H9 (cell line): Measurements from ENCODE around the gene CTNNA3. TPM values are rescaled to one million over a fixed set of nuclear protein-coding genes. Genes with fewer than 3 reads are reported as not detected.

ENCODE experiments used
- DNase-seq: peaks from one replicate; pipeline ENCODE4 v3.0.0-alpha.2; 2017
- H2AFZ ChIP-seq: one replicate; pipeline ENCODE4 v1.6.1; 2013; ENCODE audit warnings: mild to moderate bottlenecking, low read length, control low read depth, moderate library complexity
- H2AK5ac ChIP-seq: 2 replicates; pipeline ENCODE4 v1.6.1; 2013; ENCODE audit warnings: low read length, control low read depth, mixed read lengths; ENCODE audit not compliant: insufficient read length
- H2BK120ac ChIP-seq: one replicate; pipeline ENCODE4 v1.6.1; 2013; ENCODE audit warnings: low read depth, mild to moderate bottlenecking, low read length, control low read depth, inconsistent platforms; ENCODE audit not compliant: poor library complexity, severe bottlenecking
- H2BK12ac ChIP-seq: 2 replicates; pipeline ENCODE4 v1.6.1; 2013; ENCODE audit warnings: low read length, control low read depth, mixed read lengths, low read depth; ENCODE audit not compliant: insufficient read length
- H2BK15ac ChIP-seq: 2 replicates; pipeline ENCODE4 v1.6.1; 2013; ENCODE audit warnings: low read depth, low read length, control low read depth
- H2BK20ac ChIP-seq: one replicate; pipeline ENCODE4 v1.6.1; 2013; ENCODE audit warnings: low read depth, mild to moderate bottlenecking, low read length, control low read depth, inconsistent platforms; ENCODE audit not compliant: poor library complexity, severe bottlenecking
- H2BK5ac ChIP-seq: 2 replicates; pipeline ENCODE4 v1.6.1; 2013; ENCODE audit warnings: low read length, control low read depth, mixed read lengths; ENCODE audit not compliant: insufficient read length
- H3K14ac ChIP-seq: 2 replicates; pipeline ENCODE4 v1.6.1; 2013; ENCODE audit warnings: low read length, control low read depth; ENCODE audit not compliant: insufficient read depth
- H3K18ac ChIP-seq: 2 replicates; pipeline ENCODE4 v1.6.1; 2013; ENCODE audit warnings: low read depth, mild to moderate bottlenecking, mixed read lengths, low read length, control low read depth; ENCODE audit not compliant: insufficient read length
- H3K23ac ChIP-seq: 2 replicates; pipeline ENCODE4 v1.6.1; 2013; ENCODE audit warnings: low read length, control low read depth, mixed read lengths, low read depth; ENCODE audit not compliant: insufficient read length
- H3K23me2 ChIP-seq: 2 replicates; pipeline ENCODE4 v1.6.1; 2013; ENCODE audit warnings: low read depth, mild to moderate bottlenecking, mixed read lengths, low read length, control low read depth; ENCODE audit not compliant: insufficient read length, poor library complexity, severe bottlenecking
- H3K27ac ChIP-seq: 2 replicates; pipeline ENCODE4 v1.5.1; 2013; ENCODE audit warnings: low read length, control low read depth, mixed read lengths, low read depth; ENCODE audit not compliant: insufficient read length
- H3K27me3 ChIP-seq: 2 replicates; pipeline ENCODE4 v1.6.1; 2013; ENCODE audit warnings: low read length, control low read depth, inconsistent platforms; ENCODE audit not compliant: insufficient read depth
- H3K4ac ChIP-seq: 2 replicates; pipeline ENCODE4 v1.6.1; 2013; ENCODE audit warnings: low read depth, mild to moderate bottlenecking, control low read depth, inconsistent platforms, low read length, moderate library complexity
- H3K4me1 ChIP-seq: 2 replicates; pipeline ENCODE4 v1.6.1; 2013; ENCODE audit warnings: low read length, control low read depth, inconsistent platforms; ENCODE audit not compliant: insufficient read depth
- H3K4me2 ChIP-seq: 2 replicates; pipeline ENCODE4 v1.6.1; 2013; ENCODE audit warnings: low read length, control low read depth, mixed read lengths; ENCODE audit not compliant: insufficient read length, insufficient read depth
- H3K56ac ChIP-seq: 2 replicates; pipeline ENCODE4 v1.6.1; 2013; ENCODE audit warnings: low read depth, mild to moderate bottlenecking, mixed read lengths, low read length, control low read depth; ENCODE audit not compliant: insufficient read length
- H3K79me1 ChIP-seq: 2 replicates; pipeline ENCODE4 v1.6.1; 2013; ENCODE audit warnings: low read depth, mild to moderate bottlenecking, moderate library complexity, low read length, control low read depth, inconsistent platforms; ENCODE audit not compliant: insufficient read depth, poor library complexity, severe bottlenecking
- H3K79me2 ChIP-seq: 2 replicates; pipeline ENCODE4 v1.6.1; 2013; ENCODE audit warnings: low read length, control low read depth, inconsistent platforms; ENCODE audit not compliant: insufficient read depth
- H3K9ac ChIP-seq: 2 replicates; pipeline ENCODE4 v1.6.1; 2013; ENCODE audit warnings: low read length, control low read depth, mixed read lengths; ENCODE audit not compliant: insufficient read length; ENCODE audit errors: extremely low read depth
- H3K9me3 ChIP-seq: one replicate; pipeline ENCODE4 v1.6.1; 2013; ENCODE audit warnings: low read depth, low read length, inconsistent platforms; ENCODE audit not compliant: control insufficient read depth
- H3T11ph ChIP-seq: one replicate; pipeline ENCODE4 v1.6.1; 2013; ENCODE audit warnings: mild to moderate bottlenecking, low read length, control low read depth, inconsistent platforms
- H4K20me1 ChIP-seq: one replicate; pipeline ENCODE4 v1.6.1; 2013; ENCODE audit not compliant: control insufficient read depth, insufficient read length, insufficient read depth
- H4K5ac ChIP-seq: 2 replicates; pipeline ENCODE4 v1.6.1; 2013; ENCODE audit warnings: low read depth, mild to moderate bottlenecking, mixed read lengths, low read length, control low read depth; ENCODE audit not compliant: insufficient read length
- H4K8ac ChIP-seq: replicated peaks from 2 replicates; pipeline ENCODE4 v1.6.1; 2013; ENCODE audit warnings: low read length, control low read depth, mixed read lengths, low read depth; ENCODE audit not compliant: insufficient read length
- H4K91ac ChIP-seq: 2 replicates; pipeline ENCODE4 v1.6.1; 2013; ENCODE audit warnings: low read depth, mild to moderate bottlenecking, moderate library complexity, mixed read lengths, low read length, control low read depth; ENCODE audit not compliant: insufficient read length
- H3K27ac Mint-ChIP-seq, 3 experiments: 2 replicates in 2 of 3; 3 replicates in 1 of 3; pipeline ENCODE4 v1.8.0; 2020 to 2021; ENCODE audit warnings: mixed read lengths in 3 of 3, mild to moderate bottlenecking in 1 of 3, moderate library complexity in 1 of 3
- H3K27me3 Mint-ChIP-seq: 2 replicates; pipeline ENCODE4 v1.8.0; 2021; ENCODE audit warnings: low read depth, mild to moderate bottlenecking, moderate library complexity, mixed read lengths
- H3K36me3 Mint-ChIP-seq, 3 experiments: 2 replicates in 2 of 3; 3 replicates in 1 of 3; pipeline ENCODE4 v1.8.0; 2020 to 2021; ENCODE audit warnings: low read depth in 3 of 3, mixed read lengths in 3 of 3; ENCODE audit not compliant: insufficient read depth in 1 of 3
- H3K4me1 Mint-ChIP-seq, 2 experiments: 2 replicates each; pipeline ENCODE4 v1.8.0; 2020; ENCODE audit warnings: mixed read lengths in 2 of 2
- H3K4me3 Mint-ChIP-seq, 2 experiments: 2 replicates in 1 of 2; 3 replicates in 1 of 2; pipeline ENCODE4 v1.8.0; 2020 to 2021; ENCODE audit warnings: mild to moderate bottlenecking in 2 of 2, mixed read lengths in 2 of 2, moderate library complexity in 1 of 2
- H3K9me3 Mint-ChIP-seq, 2 experiments: 2 replicates in 1 of 2; 3 replicates in 1 of 2; pipeline ENCODE4 v1.8.0; 2020; ENCODE audit warnings: mild to moderate bottlenecking in 2 of 2, mixed read lengths in 2 of 2, moderate library complexity in 1 of 2
- CTCF ChIP-seq: fragments of 200-600 bp; sonication (generic); conservative IDR thresholded peaks from 3 replicates; pipeline ENCODE4 v1.8.0; 2021; ENCODE audit warnings: antibody characterized with exemption, mild to moderate bottlenecking
- WGBS: extraction: QIAGEN DNeasy Blood & Tissue Kit; methylation state at CpG from one replicate; pipeline ENCODE4 v1.1.7; 2013; ENCODE audit warnings: missing lambda C conversion rate, low lambda C conversion rate, mixed read lengths; ENCODE audit not compliant: insufficient read length; ENCODE audit errors: extremely low coverage; 5-methylcytosine and 5-hydroxymethylcytosine counted together
- total RNA-seq: library from RNA; stranded (reverse); gene quantifications from 2 replicates; pipeline ENCODE4 v1.2.1, GENCODE V29; 2021

Gene CTNNA3
- total RNA-seq, 1 experiment from 2014 or later = 3.3 TPM

- H2BK12ac ChIP-seq = no peak overlapping the region
- Mint-ChIP-seq H3K27ac (no peak overlapping the region; a peak in 1 of 7 replicates), H3K4me3 (no peak overlapping the region), H3K27me3 (no peaks in the 10 kb centered on the region), H3K9me3 (peaks cover 6 to 10% of the 10 kb centered on the region in 2 experiments), H3K36me3 (peaks cover 0 to 21% (median 0%) of the 10 kb centered on the region in 3 experiments; a peak in 6 of 7 replicates), H3K4me1 (peaks cover 4% of the 10 kb centered on the region in 2 experiments; a peak in 2 of 4 replicates)
- H3K4me1 ChIP-seq = no peaks in the 10 kb centered on the region
- H3K56ac ChIP-seq = no peak overlapping the region
- no peak overlapping the region for H3K4me2 ChIP-seq
- no peak overlapping the region for H4K8ac ChIP-seq
- DNase-seq = no peak
- H2AFZ ChIP-seq = no peak overlapping the region
- H2BK5ac ChIP-seq = no peak overlapping the region
- no peaks in the 10 kb centered on the region for H3K23me2 ChIP-seq
- no peaks in the 10 kb centered on the region for H3K79me1 ChIP-seq
- no peak for TF ChIP-seq CTCF
- H3K14ac ChIP-seq = no peak overlapping the region
- no peaks in the 10 kb centered on the region for H4K20me1 ChIP-seq
- no peak overlapping the region for H2BK15ac ChIP-seq
- H3K27ac ChIP-seq = no peak overlapping the region
- H3K79me2 ChIP-seq = no peaks in the 10 kb centered on the region
- H3T11ph ChIP-seq = no peak overlapping the region
- no peak overlapping the region for H2BK120ac ChIP-seq
- no peak overlapping the region for H3K4ac ChIP-seq
- no peak overlapping the region for H3K23ac ChIP-seq
- no peak overlapping the region for H4K91ac ChIP-seq
- H3K18ac ChIP-seq = no peak overlapping the region
- WGBS = no CpG with 5 or more reads among the region's 5 CpGs
- no peak overlapping the region for H2AK5ac ChIP-seq
- no peak overlapping the region for H4K5ac ChIP-seq
- no peaks in the 10 kb centered on the region for H3K9me3 ChIP-seq
- H2BK20ac ChIP-seq = no peak overlapping the region
- H3K27me3 ChIP-seq = no peaks in the 10 kb centered on the region
- H3K9ac ChIP-seq = no peak overlapping the region
Observed at GRCh38 chr10:67224553-67224952, 471.4 kb downstream of the CTNNA3 start.
